PC-9 (cell line): ENCODE data around the gene AP1G2. TPM values are rescaled to one million over a fixed set of nuclear protein-coding genes. Genes with fewer than 3 reads are reported as not detected.
A peak's percentile ranks its signal among the peaks of the same experiment; 100 is the strongest.

Experiments used
- BruUV-seq: library from RNA; stranded (reverse); fragments of 400-500 nt; replicated peaks from 2 replicates; lab custom pipeline; 2021; lab: Mats Ljungman, UMichigan
- CTCF ChIA-PET: fragments of 300-600 bp; sonication (Branson Sonifier 250); formaldehyde crosslinking; loops from one replicate; lab custom pipeline; 2022; ENCODE audit warnings: antibody characterized with exemption; lab: Charles Lee
- POLR2A ChIA-PET: fragments of 300-600 bp; sonication (Branson Sonifier 250); formaldehyde crosslinking; loops from one replicate; lab custom pipeline; 2022; ENCODE audit warnings: antibody characterized with exemption; ENCODE audit not compliant: unreplicated experiment; lab: Charles Lee
- DNase-seq, 2 experiments: peaks; one replicate each; pipeline versions ENCODE4 v3.0.0 to v3.0.0-alpha.2; 2015 to 2022; ENCODE audit warnings: mixed read lengths in 1 of 2
- H2AFZ ChIP-seq: fragments of 200-600 bp; sonication (generic); 2 replicates; pipeline ENCODE4 v1.8.1; 2017; ENCODE audit warnings: antibody characterized with exemption
- H3F3A ChIP-seq: fragments of 200-600 bp; sonication (generic); 2 replicates; pipeline ENCODE4 v1.8.1; 2017; ENCODE audit warnings: antibody characterized with exemption, mild to moderate bottlenecking, low read depth; ENCODE audit not compliant: insufficient read depth
- H3K27ac ChIP-seq: fragments of 200-600 bp; sonication (generic); 2 replicates; pipeline ENCODE4 v1.6.1; 2016; ENCODE audit warnings: mixed run types
- H3K27me3 ChIP-seq: fragments of 200-600 bp; sonication (generic); 2 replicates; pipeline ENCODE4 v1.6.1; 2016; ENCODE audit warnings: low read depth, mixed run types; ENCODE audit not compliant: insufficient read depth
- H3K36me3 ChIP-seq: fragments of 200-600 bp; sonication (generic); 2 replicates; pipeline ENCODE4 v1.6.1; 2016; ENCODE audit warnings: low read depth, mixed run types
- H3K4me1 ChIP-seq: fragments of 200-600 bp; sonication (generic); replicated peaks from 2 replicates; pipeline ENCODE4 v1.6.1; 2016; ENCODE audit warnings: mixed run types; ENCODE audit not compliant: insufficient read depth
- H3K4me2 ChIP-seq: fragments of 200-600 bp; sonication (generic); 2 replicates; pipeline ENCODE4 v1.6.1; 2017; ENCODE audit warnings: mixed run types
- H3K4me3 ChIP-seq: fragments of 200-600 bp; sonication (generic); 2 replicates; pipeline ENCODE4 v1.6.1; 2016; ENCODE audit warnings: mixed run types
- H3K79me2 ChIP-seq: fragments of 200-600 bp; sonication (generic); 2 replicates; pipeline ENCODE4 v1.6.1; 2017; ENCODE audit warnings: low read depth, mixed run types
- H3K9me2 ChIP-seq: fragments of 200-600 bp; sonication (generic); 2 replicates; pipeline ENCODE4 v1.8.1; 2017; ENCODE audit warnings: mild to moderate bottlenecking; ENCODE audit not compliant: insufficient read depth
- H3K9me3 ChIP-seq: fragments of 200-600 bp; sonication (generic); 2 replicates; pipeline ENCODE4 v1.8.1; 2016; ENCODE audit warnings: low read depth; ENCODE audit not compliant: insufficient read depth
- H4K20me1 ChIP-seq: fragments of 200-600 bp; sonication (generic); 2 replicates; pipeline ENCODE4 v1.8.1; 2017; ENCODE audit not compliant: insufficient read depth
- CTCF ChIP-seq: fragments of 200-600 bp; sonication (generic); conservative IDR thresholded peaks from 2 replicates; pipeline ENCODE4 v1.6.1; 2017; ENCODE audit warnings: mixed run types, antibody characterized with exemption, mild to moderate bottlenecking, moderate library complexity
- EZH2 ChIP-seq: fragments of 200-600 bp; sonication (generic); IDR thresholded peaks from 2 replicates; pipeline ENCODE4 v1.8.0; 2017; ENCODE audit warnings: antibody characterized with exemption, low read depth
- intact Hi-C: fragments of 100-400 bp; cut with micrococcal nuclease; formaldehyde crosslinking; loops from one replicate; pipeline ENCODE4 v1.10.0; 2022; ENCODE audit not compliant: unreplicated experiment
- total RNA-seq: library from RNA; stranded (reverse); gene quantifications from 2 replicates; pipeline ENCODE4 v1.2.3, GENCODE V29; 2021

Gene AP1G2
- total RNA-seq, 1 experiment from 2014 or later = 128 TPM

GRCh38 chr14:23568600-23569331, 1.2 kb upstream of the AP1G2 start:
- TF ChIP-seq EZH2 (no peak), CTCF (no peak)
- Histone ChIP-seq H3K9me2 (no peaks in the 10 kb centered on the region), H3K27me3 (no peaks in the 10 kb centered on the region), H3K36me3 (no peaks in the 10 kb centered on the region), H4K20me1 (no peaks in the 10 kb centered on the region), H3K4me2 (peak overlapping the region; percentile 81), H3K79me2 (peaks cover 13% of the 10 kb centered on the region), H3K9me3 (no peaks in the 10 kb centered on the region), H2AFZ (no peak overlapping the region), H3K4me1 (peaks cover 24% of the 10 kb centered on the region), H3K4me3 (no peak overlapping the region), H3K27ac (peak overlapping the region; percentile 53; the same call in 1 of the 2 replicates), H3F3A (peaks cover 7% of the 10 kb centered on the region; the same call in 1 of the 2 replicates)
- POLR2A ChIA-PET = no interaction called here
- DNase-seq = peak in 1 of 2 experiments; percentile 18
- CTCF ChIA-PET = no interaction called here
- no TSS peak for BruUV-seq
- intact Hi-C loops = no loop called here

- Histone ChIP-seq H2AFZ (no peak overlapping the region), H3K9me2 (no peaks in the 10 kb centered on the region), H3K4me3 (peak overlapping the region; percentile 79; the same call in 1 of the 2 replicates), H3K4me1 (peaks cover 24% of the 10 kb centered on the region), H3K9me3 (no peaks in the 10 kb centered on the region), H3K27ac (no peak overlapping the region), H3K79me2 (peaks cover 13% of the 10 kb centered on the region), H4K20me1 (no peaks in the 10 kb centered on the region), H3F3A (peaks cover 7% of the 10 kb centered on the region), H3K27me3 (no peaks in the 10 kb centered on the region), H3K4me2 (peak overlapping the region; percentile 81), H3K36me3 (no peaks in the 10 kb centered on the region)
- POLR2A ChIA-PET = no interaction called here
- CTCF ChIA-PET = interaction anchor here (0.5 kb wide), 1 partner anchor 98 kb away, joined by 4 read pairs; no protein-coding TSS in a partner anchor
- intact Hi-C loops = no loop called here
- TSS peak; percentile 90 for BruUV-seq
- no peak for TF ChIP-seq EZH2
- TF ChIP-seq CTCF = no peak
- no peak for DNase-seq
These were observed 519 bp upstream of the AP1G2 start for GRCh38 chr14:23568021-23568599.

- Histone ChIP-seq H3K4me3 (peak overlapping the region; percentile 79), H3F3A (peaks cover 7% of the 10 kb centered on the region), H3K27ac (no peak overlapping the region), H3K9me2 (no peaks in the 10 kb centered on the region), H4K20me1 (no peaks in the 10 kb centered on the region; the same call in 1 of the 2 replicates), H3K79me2 (peaks cover 13% of the 10 kb centered on the region), H3K27me3 (no peaks in the 10 kb centered on the region), H3K4me1 (peaks cover 24% of the 10 kb centered on the region), H2AFZ (peak overlapping the region; percentile 86), H3K9me3 (no peaks in the 10 kb centered on the region), H3K36me3 (no peaks in the 10 kb centered on the region), H3K4me2 (peak overlapping the region; percentile 81)
- POLR2A ChIA-PET = no interaction called here
- TF ChIP-seq EZH2 (no peak), CTCF (no peak)
- CTCF ChIA-PET = interaction anchor here (0.5 to 0.6 kb wide), 2 partner anchors 10 to 390 kb away, joined by 3 to 16 read pairs; no protein-coding TSS in a partner anchor
- no TSS peak for BruUV-seq
- no peak for DNase-seq
- intact Hi-C loops = no loop called here
These were observed 809 bp downstream of the AP1G2 start for GRCh38 chr14:23566778-23567185.
